Ovary (tissue), 9 donors: ENCODE data around the gene GNG11. TPM values are rescaled to one million over a fixed set of nuclear protein-coding genes. Genes with fewer than 3 reads are reported as not detected.

Experiments
- DNase-seq, 5 donors: peaks; one replicate each; pipeline ENCODE4 v3.0.0-alpha.2; 2019 to 2020
- H3K27ac ChIP-seq, 2 donors: fragments of 200-600 bp; one replicate each; pipeline versions ENCODE4 v1.5.1 to v1.8.0; 2019 to 2022
- H3K27me3 ChIP-seq: fragments of 200-600 bp; one replicate; pipeline ENCODE4 v1.8.0; 2022
- H3K36me3 ChIP-seq: fragments of 200-600 bp; sonication (generic); one replicate; pipeline ENCODE4 v1.5.1; 2019
- H3K4me1 ChIP-seq: one replicate; pipeline ENCODE4 v1.8.1; 2013; ENCODE audit warnings: mild to moderate bottlenecking, moderate library complexity; ENCODE audit not compliant: insufficient read depth
- H3K4me3 ChIP-seq: fragments of 200-600 bp; sonication (generic); one replicate; pipeline ENCODE4 v1.5.1; 2017
- H3K9me3 ChIP-seq, 2 donors: fragments of 200-600 bp in 1 of 2; sonication (generic) in 1 of 2; one replicate each; pipeline versions ENCODE4 v1.5.1 to v1.8.1; 2013 to 2019; ENCODE audit warnings: mild to moderate bottlenecking in 1 of 2, moderate library complexity in 1 of 2
- EP300 ChIP-seq: sonication (generic); formaldehyde crosslinking; IDR thresholded peaks from one replicate; pipeline ENCODE4 v1.6.1; 2017; ENCODE audit warnings: antibody characterized with exemption
- POLR2A ChIP-seq: fragments of 450-650 bp; IDR thresholded peaks from one replicate; pipeline ENCODE4 v1.6.1; 2017; ENCODE audit warnings: antibody characterized with exemption, mild to moderate bottlenecking, moderate library complexity
- WGBS, 3 donors: extraction: QIAGEN DNeasy Blood & Tissue Kit in 1 of 3; methylation state at CpG; one replicate each; pipeline versions ENCODE4 v1.1.5 to v1.1.7; 2013 to 2017; 5-methylcytosine and 5-hydroxymethylcytosine counted together
- intact Hi-C, 4 donors: fragments of 100-400 bp; cut with DNase I; formaldehyde crosslinking; loops; one replicate each; pipeline versions ENCODE4 v1.11.0 to v1.15.1; 2022 to 2023
- polyA plus RNA-seq, 2 donors: library from polyadenylated mRNA; stranded (reverse); fragments of 200-250 nt in 1 of 2; fragments of 350-450 nt in 1 of 2; fragmentation: Illumina TruSeq in 1 of 2; extraction: RNeasy Lipid Tissue Mini Kit (QIAGEN cat#74804) in 1 of 2; gene quantifications; one replicate each; pipeline ENCODE4 v1.2.3, GENCODE V29; 2013 to 2014
- total RNA-seq, 7 donors: library from RNA; depleted of rRNA in 2 of 7; stranded (reverse); fragments of >200 nt in 2 of 7; fragmentation: NEBNext Ultra II Directional in 3 of 7; extraction: Animal tissue kit (Norgen Biotek cat#: 25700) in 3 of 7; gene quantifications; one replicate each; pipeline versions ENCODE4 v1.1.0 to v1.2.4, GENCODE V29; 2016 to 2023
- TF ChIP-seq, protein P1 (sequence below), 3 donors: fragments of 450-650 bp in 2 of 3; fragments of 200-600 bp in 1 of 3; IDR thresholded peaks; one replicate each; pipeline versions ENCODE4 v1.5.1 to v1.8.0; 2016 to 2022; ENCODE audit warnings: antibody characterized with exemption in 3 of 3, mild to moderate bottlenecking in 1 of 3
- donor health status: DM: no; HTN: no; CAD: no; lungs with moderate emphysema.
- donor health status: DM: no; HTN: no; CAD: no.
- donor health status: Bipolar disorder and iron deficiency.
- donor health status: DM: yes; HTN: yes; CAD: no.
- donor health status: DM: no; HTN: no; CAD: no.
- donor health status: DM: yes; HTN: yes; CAD: no.

GNG11 gene
- total and polyA plus RNA-seq, 9 donors, result 34.8 to 81.0 (median 46.4) TPM

DNA sequence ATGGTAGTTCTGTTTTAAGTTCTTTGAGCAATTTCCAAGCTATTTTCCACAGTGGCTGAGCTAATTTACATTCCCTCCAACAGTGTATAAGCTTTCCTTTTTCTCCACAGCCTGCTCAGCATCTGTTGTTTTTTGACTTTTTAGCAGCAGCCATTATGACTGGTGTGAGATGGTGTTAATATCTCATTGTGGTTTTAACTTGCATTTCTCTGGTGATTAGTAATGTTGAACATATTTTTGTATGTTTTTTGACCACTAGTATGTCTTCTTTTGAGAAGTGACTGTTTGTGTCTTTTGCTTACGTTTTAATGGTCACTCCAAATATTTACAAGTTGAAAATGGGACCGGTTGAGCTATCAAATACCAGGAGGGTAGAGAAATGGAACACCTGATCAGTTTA is 20.4 kb downstream of the GNG11 start:
- DNase-seq, result no peak
- intact Hi-C loops, result no loop called here
- Histone ChIP-seq H3K4me1 (no peaks in the 10 kb centered on the region), H3K27ac (no peak overlapping the region), H3K9me3 (no peaks in the 10 kb centered on the region), H3K27me3 (no peaks in the 10 kb centered on the region), H3K36me3 (no peaks in the 10 kb centered on the region), H3K4me3 (no peak overlapping the region)
- WGBS, 3 donors, result 66 to 83% (median 72%) methylated on average over 2 of the region's 2 CpGs
- TF ChIP-seq, protein P1, sequence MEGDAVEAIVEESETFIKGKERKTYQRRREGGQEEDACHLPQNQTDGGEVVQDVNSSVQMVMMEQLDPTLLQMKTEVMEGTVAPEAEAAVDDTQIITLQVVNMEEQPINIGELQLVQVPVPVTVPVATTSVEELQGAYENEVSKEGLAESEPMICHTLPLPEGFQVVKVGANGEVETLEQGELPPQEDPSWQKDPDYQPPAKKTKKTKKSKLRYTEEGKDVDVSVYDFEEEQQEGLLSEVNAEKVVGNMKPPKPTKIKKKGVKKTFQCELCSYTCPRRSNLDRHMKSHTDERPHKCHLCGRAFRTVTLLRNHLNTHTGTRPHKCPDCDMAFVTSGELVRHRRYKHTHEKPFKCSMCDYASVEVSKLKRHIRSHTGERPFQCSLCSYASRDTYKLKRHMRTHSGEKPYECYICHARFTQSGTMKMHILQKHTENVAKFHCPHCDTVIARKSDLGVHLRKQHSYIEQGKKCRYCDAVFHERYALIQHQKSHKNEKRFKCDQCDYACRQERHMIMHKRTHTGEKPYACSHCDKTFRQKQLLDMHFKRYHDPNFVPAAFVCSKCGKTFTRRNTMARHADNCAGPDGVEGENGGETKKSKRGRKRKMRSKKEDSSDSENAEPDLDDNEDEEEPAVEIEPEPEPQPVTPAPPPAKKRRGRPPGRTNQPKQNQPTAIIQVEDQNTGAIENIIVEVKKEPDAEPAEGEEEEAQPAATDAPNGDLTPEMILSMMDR (IDR thresholded peaks at IDR 0.05), result no peak
- TF ChIP-seq POLR2A (no peak), EP300 (no peak)

DNA sequence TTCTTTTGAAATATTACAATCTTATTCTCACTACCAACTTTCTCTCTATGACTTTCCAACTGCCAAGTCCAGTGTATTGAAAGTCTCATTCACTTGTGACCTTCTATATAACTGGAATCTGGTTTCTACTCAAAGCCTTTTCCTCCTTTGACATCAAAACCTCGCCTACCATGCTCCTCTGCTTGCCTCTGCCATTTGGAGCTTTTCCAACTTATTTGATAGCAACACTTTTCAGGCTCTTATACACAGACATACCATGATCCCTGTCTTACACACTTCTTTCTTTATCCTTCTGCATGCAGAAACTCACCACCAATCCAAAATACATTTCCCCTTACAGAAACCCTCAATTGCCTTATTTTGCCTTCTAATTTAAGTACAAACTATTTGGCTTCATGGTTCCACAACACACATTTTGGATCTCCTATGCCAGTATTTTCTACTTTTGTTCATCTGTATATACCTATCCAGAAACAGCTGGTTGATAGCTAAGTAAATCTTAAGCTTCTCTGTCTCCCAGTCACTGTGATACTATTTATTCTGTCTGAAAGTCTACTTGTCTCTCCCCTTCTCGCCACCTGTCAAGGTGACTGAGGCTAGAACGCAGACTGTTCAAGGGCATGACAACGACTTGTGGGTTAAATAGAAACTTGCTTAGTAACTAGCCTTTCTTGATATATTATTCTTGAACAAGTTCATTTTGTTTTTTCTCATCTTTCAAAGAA is 22.4 kb downstream of the GNG11 start:
- Histone ChIP-seq H3K36me3 (no peaks in the 10 kb centered on the region), H3K4me3 (no peak overlapping the region), H3K27me3 (no peaks in the 10 kb centered on the region), H3K27ac (no peak overlapping the region), H3K4me1 (no peaks in the 10 kb centered on the region), H3K9me3 (no peaks in the 10 kb centered on the region)
- no peak for DNase-seq
- no peak for TF ChIP-seq POLR2A
- TF ChIP-seq, protein P1 (IDR thresholded peaks at IDR 0.05), result no peak
- no peak for TF ChIP-seq EP300
- intact Hi-C loops, result no loop called here
- whole genome bisulfite sequencing, 3 donors, result 69 to 82% (median 72%) methylated on average over 4 of the region's 4 CpGs

DNA sequence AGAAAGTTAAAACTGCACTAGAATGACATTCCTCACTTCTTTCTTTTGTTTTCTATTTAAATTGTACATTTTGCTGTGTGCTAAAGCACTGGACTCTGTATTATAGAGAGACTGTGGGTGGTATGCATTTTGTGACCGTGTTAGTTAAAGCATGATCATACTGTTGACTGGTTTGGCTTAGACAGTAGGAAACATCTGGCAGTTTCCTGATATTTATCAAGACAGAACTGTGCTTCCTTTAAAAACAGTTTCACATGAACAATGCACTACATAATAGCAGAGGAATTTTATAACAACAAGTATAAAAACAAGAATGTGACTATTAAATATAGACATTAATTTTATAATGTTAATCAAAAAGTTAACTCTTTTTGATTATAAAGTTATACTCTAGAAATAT is 23.1 kb downstream of the GNG11 start:
- intact Hi-C loops, result no loop called here
- H3K27me3 ChIP-seq, result no peaks in the 10 kb centered on the region
- no peaks in the 10 kb centered on the region for H3K36me3 ChIP-seq
- no peak overlapping the region for H3K27ac ChIP-seq
- no peaks in the 10 kb centered on the region for H3K4me1 ChIP-seq
- 0 to 6% (median 4%) methylated on average over 1 of the region's 1 CpG for WGBS, 3 donors
- no peak for TF ChIP-seq EP300
- TF ChIP-seq, protein P1 (IDR thresholded peaks at IDR 0.05), result no peak
- no peak for TF ChIP-seq POLR2A
- DNase-seq, result no peak
- no peaks in the 10 kb centered on the region for H3K9me3 ChIP-seq
- no peak overlapping the region for H3K4me3 ChIP-seq

DNA sequence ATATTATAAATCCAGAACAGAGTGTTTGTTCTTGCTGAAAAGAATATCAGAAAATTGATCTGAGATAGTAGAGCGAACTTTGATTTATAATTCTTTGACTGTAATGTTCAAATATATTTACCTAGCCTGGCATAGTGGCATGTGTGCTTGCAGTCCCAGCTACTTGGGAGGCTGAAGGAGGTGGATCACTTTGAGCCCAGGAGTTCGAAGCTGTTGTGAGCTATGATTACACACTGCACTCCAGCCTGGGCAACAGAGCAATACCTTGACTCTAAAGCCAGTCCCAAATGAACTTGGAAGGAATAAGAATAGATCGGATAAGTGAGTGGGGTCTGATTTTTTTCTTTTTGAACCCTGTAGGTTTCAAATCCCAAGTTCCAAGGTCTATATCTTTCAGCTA is 23.5 kb downstream of the GNG11 start:
- no peak overlapping the region for H3K4me3 ChIP-seq
- H3K9me3 ChIP-seq, result no peaks in the 10 kb centered on the region
- no peaks in the 10 kb centered on the region for H3K36me3 ChIP-seq
- 45 to 65% (median 51%) methylated on average over 3 of the region's 3 CpGs for WGBS, 3 donors
- H3K27me3 ChIP-seq, result no peaks in the 10 kb centered on the region
- no peaks in the 10 kb centered on the region for H3K4me1 ChIP-seq
- H3K27ac ChIP-seq, result no peak overlapping the region
- intact Hi-C loops, result no loop called here
- no peak for DNase-seq
- TF ChIP-seq POLR2A, result no peak
- no peak for TF ChIP-seq EP300
- TF ChIP-seq, protein P1 (IDR thresholded peaks at IDR 0.05), result no peak
